ENCODE measurements around the gene TMC8.
"Not testable (repeated sequence)": the region's sequence is repeated elsewhere in the genome, so short reads cannot be mapped to it uniquely, and the experiment has no call there.

GRCh38 chr17:78171591-78172248 is 41.1 kb downstream of the TMC8 start:
- not testable (repeated sequence) for TF ChIP-seq POLR2A (IDR thresholded peaks at IDR 0.05; ENCODE audit: low read depth); CTCF (IDR thresholded peaks at IDR 0.05); EP300 (IDR thresholded peaks at IDR 0.05); POLR2AphosphoS5 (IDR thresholded peaks at IDR 0.05)

All from esophagus muscularis mucosa (tissue), 4 donors.